AG09309 (cell line): ENCODE data around the gene ZNF165.

Experiments used
- DNase-seq: peaks from one replicate; pipeline ENCODE4 v3.0.0-alpha.2; 2010; ENCODE audit warnings: low read depth
- H3K4me3 ChIP-seq: 2 replicates; pipeline ENCODE4 v1.5.1; 2011; ENCODE audit warnings: mild to moderate bottlenecking, low read depth, low read length, moderate library complexity; ENCODE audit not compliant: control insufficient read depth
- TF ChIP-seq, protein P1 (sequence below): IDR thresholded peaks from 2 replicates; pipeline ENCODE4 v1.5.1; 2011; ENCODE audit warnings: mild to moderate bottlenecking, low read depth, low read length, inconsistent platforms; ENCODE audit not compliant: insufficient read depth, control insufficient read depth; ENCODE audit errors: missing control alignments

Gene ZNF165

DNA sequence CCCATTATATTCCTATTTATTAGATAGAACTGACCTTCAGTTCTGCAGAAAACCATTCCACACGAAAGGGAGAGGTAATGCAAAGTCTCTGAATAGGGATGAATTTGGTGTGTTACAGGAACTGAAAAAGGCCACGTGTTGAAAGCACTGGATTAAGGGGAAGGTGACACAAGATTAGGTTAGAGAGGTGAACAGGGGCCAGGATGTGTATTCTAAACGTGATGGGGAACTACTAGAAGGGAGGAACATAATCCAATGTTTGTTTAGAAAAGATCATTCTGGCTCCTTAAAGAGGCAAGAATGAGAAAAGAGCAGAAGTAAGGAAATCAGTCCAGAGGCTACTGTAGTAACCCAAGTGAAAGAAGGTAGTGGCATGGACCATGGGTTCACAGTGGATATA lies 55.0 kb downstream of the ZNF165 start:
- no peak overlapping the region; the same call in 1 of the 2 replicates for H3K4me3 ChIP-seq
- TF ChIP-seq, protein P1, sequence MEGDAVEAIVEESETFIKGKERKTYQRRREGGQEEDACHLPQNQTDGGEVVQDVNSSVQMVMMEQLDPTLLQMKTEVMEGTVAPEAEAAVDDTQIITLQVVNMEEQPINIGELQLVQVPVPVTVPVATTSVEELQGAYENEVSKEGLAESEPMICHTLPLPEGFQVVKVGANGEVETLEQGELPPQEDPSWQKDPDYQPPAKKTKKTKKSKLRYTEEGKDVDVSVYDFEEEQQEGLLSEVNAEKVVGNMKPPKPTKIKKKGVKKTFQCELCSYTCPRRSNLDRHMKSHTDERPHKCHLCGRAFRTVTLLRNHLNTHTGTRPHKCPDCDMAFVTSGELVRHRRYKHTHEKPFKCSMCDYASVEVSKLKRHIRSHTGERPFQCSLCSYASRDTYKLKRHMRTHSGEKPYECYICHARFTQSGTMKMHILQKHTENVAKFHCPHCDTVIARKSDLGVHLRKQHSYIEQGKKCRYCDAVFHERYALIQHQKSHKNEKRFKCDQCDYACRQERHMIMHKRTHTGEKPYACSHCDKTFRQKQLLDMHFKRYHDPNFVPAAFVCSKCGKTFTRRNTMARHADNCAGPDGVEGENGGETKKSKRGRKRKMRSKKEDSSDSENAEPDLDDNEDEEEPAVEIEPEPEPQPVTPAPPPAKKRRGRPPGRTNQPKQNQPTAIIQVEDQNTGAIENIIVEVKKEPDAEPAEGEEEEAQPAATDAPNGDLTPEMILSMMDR: no peak
- DNase-seq: no peak

DNA sequence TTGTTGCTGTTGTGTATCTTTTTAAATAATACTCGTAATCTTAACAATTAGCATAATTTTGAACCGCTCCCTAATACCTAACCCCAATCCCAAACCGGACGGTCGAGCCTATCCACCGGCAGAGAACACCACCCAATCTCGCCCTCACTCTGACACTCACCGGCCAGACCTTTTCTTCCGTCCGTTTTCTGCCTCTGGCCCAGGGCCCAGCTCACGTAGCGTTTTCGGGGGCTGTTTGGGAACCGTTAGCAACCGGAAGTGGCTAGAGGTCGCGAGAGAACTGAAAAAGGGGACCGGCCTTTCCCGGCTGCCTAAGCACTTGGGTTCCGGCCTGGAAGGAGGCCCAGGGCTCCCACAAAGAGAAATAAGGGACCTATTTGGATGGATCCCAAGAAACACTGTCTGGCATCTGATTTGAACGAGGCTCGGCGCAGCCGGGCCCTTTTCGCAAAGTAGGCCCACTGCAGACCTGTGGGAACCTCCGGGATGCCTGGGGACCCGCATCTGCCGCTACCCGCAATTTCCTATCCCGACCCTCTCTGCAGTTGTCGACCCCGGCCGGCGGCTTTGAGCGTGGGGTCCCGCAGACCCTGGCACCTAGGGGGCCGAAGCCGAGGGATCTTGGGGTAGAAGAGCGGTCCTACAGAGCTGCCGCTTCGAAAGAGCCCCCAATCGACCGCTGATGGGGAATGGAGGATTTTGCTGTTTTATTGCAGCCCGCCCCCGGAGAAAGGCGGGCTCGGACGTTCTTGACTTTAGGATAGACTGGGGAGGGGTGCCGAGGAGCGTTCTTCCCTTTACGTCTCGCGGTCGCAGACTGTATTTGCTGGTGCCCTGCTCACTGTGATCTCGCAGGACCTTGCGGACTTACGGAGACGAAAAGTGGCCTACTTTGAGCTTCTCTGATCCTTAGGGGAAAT lies 56.5 kb downstream of the ZNF165 start:
- TF ChIP-seq, protein P1: no peak
- peak overlapping the region; percentile 83 for H3K4me3 ChIP-seq
- peak; percentile 83 for DNase-seq

DNA sequence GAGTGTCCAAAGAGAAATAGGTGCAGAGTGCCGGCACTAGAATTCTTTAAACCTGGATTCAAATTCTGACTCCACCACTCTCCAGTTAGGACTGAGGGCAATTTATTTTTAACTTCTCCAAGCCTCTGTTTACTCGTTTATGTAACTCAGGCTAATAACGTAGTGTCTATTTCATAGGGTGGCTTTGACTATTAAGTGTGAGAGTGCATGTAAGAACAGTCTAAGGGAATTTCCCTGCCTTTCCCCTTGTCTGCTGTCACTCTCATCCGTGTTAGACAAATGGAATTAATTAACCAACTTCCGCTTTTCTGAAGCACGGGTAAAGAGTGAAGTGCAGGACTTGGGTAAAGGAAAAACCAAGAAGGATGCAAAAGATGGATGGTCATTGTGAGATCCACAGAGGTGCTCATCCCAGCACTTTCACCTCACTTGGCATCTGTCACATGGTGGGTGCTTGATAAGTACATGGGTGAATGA lies 57.2 kb downstream of the ZNF165 start:
- DNase-seq: no peak
- TF ChIP-seq, protein P1: no peak
- H3K4me3 ChIP-seq: peak overlapping the region; percentile 83
